Measurements from ENCODE around the gene PLSCR1. TPM values are rescaled to one million over a fixed set of nuclear protein-coding genes. Genes with fewer than 3 reads are reported as not detected.

PLSCR1 gene
- total RNA-seq, 1 experiment from 2014 or later: 58.1 TPM

GRCh38 chr3:146493221-146493620, 51.2 kb downstream of the PLSCR1 start:
- H3K9me3 Mint-ChIP-seq: peaks cover 36% of the 10 kb centered on the region
- peaks cover 18% of the 10 kb centered on the region for H3K36me3 Mint-ChIP-seq
- no peak overlapping the region for H3K4me3 Mint-ChIP-seq
- H3K4me1 Mint-ChIP-seq: peaks cover 4% of the 10 kb centered on the region; the same call in 1 of the 2 replicates
- POLR2A ChIA-PET: no interaction called here
- no peak for TF ChIP-seq SP1 (CRISPR knock-in tag; conservative IDR thresholded peaks at IDR 0.05)
- TF ChIP-seq KAT7 (CRISPR knock-in tag; IDR thresholded peaks at IDR 0.05; ENCODE audit: borderline replicate concordance): no peak
- TF ChIP-seq NR2C2 (CRISPR knock-in tag; IDR thresholded peaks at IDR 0.05): no peak
- TF ChIP-seq HMGXB4 (CRISPR knock-in tag; IDR thresholded peaks at IDR 0.05): no peak
- TF ChIP-seq FOXP4 (CRISPR knock-in tag; IDR thresholded peaks at IDR 0.05): no peak
- TF ChIP-seq ZNF219 (CRISPR knock-in tag; IDR thresholded peaks at IDR 0.05; ENCODE audit: borderline replicate concordance): no peak
- no peak for TF ChIP-seq MAX (CRISPR knock-in tag; IDR thresholded peaks at IDR 0.05)
- no peak for TF ChIP-seq ZNF416 (CRISPR knock-in tag; IDR thresholded peaks at IDR 0.05)
- no peak for TF ChIP-seq ESRRA (CRISPR knock-in tag; IDR thresholded peaks at IDR 0.05; ENCODE audit: borderline replicate concordance)
- TF ChIP-seq NFYB (CRISPR knock-in tag; conservative IDR thresholded peaks at IDR 0.05; ENCODE audit: low read depth): no peak
- no peak for TF ChIP-seq SMAD4 (CRISPR knock-in tag; IDR thresholded peaks at IDR 0.05)
- TF ChIP-seq CTCF (IDR thresholded peaks at IDR 0.05): no peak
- no peak for TF ChIP-seq USF2 (CRISPR knock-in tag; IDR thresholded peaks at IDR 0.05)
- no peak for TF ChIP-seq ERG (CRISPR knock-in tag; IDR thresholded peaks at IDR 0.05)
- TF ChIP-seq GRHL2 (CRISPR knock-in tag; IDR thresholded peaks at IDR 0.05; ENCODE audit: insufficient replicate concordance, severe bottlenecking): no peak
- no peak for TF ChIP-seq NR3C1 (CRISPR knock-in tag; conservative IDR thresholded peaks at IDR 0.05; ENCODE audit: low read depth)
- ATAC-seq (no peak), DNase-seq (ENCODE audit: low spot score) (no peak)
- CTCF ChIA-PET: no interaction called here
- no peak overlapping the region for H3K27ac Mint-ChIP-seq
- H3K27me3 Mint-ChIP-seq (ENCODE audit: low read depth): no peaks in the 10 kb centered on the region

GRCh38 chr3:146491303-146491702, 53.1 kb downstream of the PLSCR1 start:
- Mint-ChIP-seq H3K27me3 (ENCODE audit: low read depth) (no peaks in the 10 kb centered on the region), H3K9me3 (peaks cover 28% of the 10 kb centered on the region), H3K36me3 (peaks cover 8% of the 10 kb centered on the region), H3K4me1 (peaks cover 4% of the 10 kb centered on the region; the same call in 1 of the 2 replicates), H3K4me3 (no peak overlapping the region), H3K27ac (no peak overlapping the region)
- ChIA-PET POLR2A (no interaction called here), CTCF (no interaction called here)
- DNase-seq (ENCODE audit: low spot score) (no peak), ATAC-seq (no peak)
- TF ChIP-seq JAZF1 (CRISPR knock-in tag; IDR thresholded peaks at IDR 0.05): no peak
- no peak for TF ChIP-seq CDX4 (CRISPR knock-in tag; IDR thresholded peaks at IDR 0.05; ENCODE audit: borderline replicate concordance)
- no peak for TF ChIP-seq ZSCAN18 (CRISPR knock-in tag; IDR thresholded peaks at IDR 0.05)
- no peak for TF ChIP-seq SOX15 (CRISPR knock-in tag; IDR thresholded peaks at IDR 0.05)
- no peak for TF ChIP-seq TCF7 (CRISPR knock-in tag; IDR thresholded peaks at IDR 0.05; ENCODE audit: low read depth)
- no peak for TF ChIP-seq TEAD1 (CRISPR knock-in tag; IDR thresholded peaks at IDR 0.05)
- no peak for TF ChIP-seq MAX (CRISPR knock-in tag; IDR thresholded peaks at IDR 0.05)
- TF ChIP-seq E2F1 (CRISPR knock-in tag; IDR thresholded peaks at IDR 0.05): no peak
